ENCODE measurements around the gene ASPM. TPM values are rescaled to one million over a fixed set of nuclear protein-coding genes. Genes with fewer than 3 reads are reported as not detected.

Gene ASPM
- total and polyA plus RNA-seq, 9 of the 15 experiments (the other 6 are each of a cell fraction or from before 2014, with no cell fraction given): 22.7 to 84.4 (median 46.4) TPM

DNA sequence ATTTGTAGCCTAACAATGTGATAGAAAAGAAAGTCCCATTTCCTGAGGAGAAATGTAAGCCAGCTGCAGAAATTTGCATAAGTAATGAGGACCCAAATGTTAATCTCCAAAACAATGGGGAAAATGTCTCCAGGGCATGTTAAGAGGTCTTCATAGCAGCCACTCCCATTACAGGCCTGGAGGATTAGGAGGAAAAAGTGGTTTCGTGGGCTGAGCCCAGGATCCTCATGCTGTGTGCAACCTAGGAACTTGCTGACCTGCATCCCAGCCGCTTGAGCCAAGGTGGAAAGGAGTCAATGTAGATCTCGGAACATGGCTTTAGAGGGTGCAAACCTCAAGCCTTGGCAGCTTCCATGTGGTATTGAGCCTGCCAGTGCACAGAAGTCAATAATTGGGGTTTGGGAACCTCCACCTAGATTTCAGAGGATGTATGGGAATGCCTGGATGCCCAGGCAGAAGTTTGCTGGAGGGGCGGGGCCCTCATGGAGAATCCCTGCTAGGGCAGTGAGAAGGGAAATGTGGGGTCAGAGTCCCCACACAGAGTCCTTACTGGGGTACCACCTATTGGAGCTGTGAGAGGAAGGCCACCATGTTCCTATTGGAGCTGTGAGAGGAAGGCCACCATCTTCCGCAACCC is 65.2 kb downstream of the ASPM start:
- in situ Hi-C loops (cut with MboI) (no loop called here), intact Hi-C loops (cut with micrococcal nuclease) (no loop called here)
- Histone ChIP-seq H3K4me3 (no peak overlapping the region), H3K27me3 (ENCODE audit: control insufficient read depth in 2 of 2, insufficient read depth in 2 of 2, low read length in 2 of 2) (no peaks in the 10 kb centered on the region), H3K4me2 (ENCODE audit: insufficient read depth, low read length) (no peak overlapping the region), H3K79me2 (ENCODE audit: control insufficient read depth, insufficient read depth, low read length) (no peaks in the 10 kb centered on the region), H3K4me1 (replicated peaks in 1 of 2; ENCODE audit: control insufficient read depth in 2 of 2, insufficient read depth in 2 of 2, low read length in 2 of 2) (no peaks in the 10 kb centered on the region), H3K36me3 (ENCODE audit: control insufficient read depth, insufficient read depth, low read length) (peaks cover 41% of the 10 kb centered on the region), H3K27ac (ENCODE audit: extremely low read depth, low read depth, low read length) (no peak overlapping the region), H2AFZ (ENCODE audit: low read depth, low read length) (no peak overlapping the region), H3K9me3 (replicated peaks; ENCODE audit: control insufficient read depth, insufficient read depth, low read depth, low read length) (peaks cover 2% of the 10 kb centered on the region; the same call in 1 of the 2 replicates), H3K9ac (ENCODE audit: insufficient read depth in 1 of 2, low read depth in 2 of 2, low read length in 2 of 2) (no peak overlapping the region), H4K20me1 (replicated peaks; ENCODE audit: control insufficient read depth, insufficient read depth, low read length) (no peaks in the 10 kb centered on the region), H3K9me1 (ENCODE audit: control insufficient read depth, insufficient read depth, low read length) (no peaks in the 10 kb centered on the region)
- CTCF ChIA-PET (ENCODE audit: low intra/inter-chr PET ratio): no interaction called here
- 87% methylated on average over 4 of the region's 5 CpGs for WGBS (ENCODE audit: insufficient coverage, low coverage, missing lambda C conversion rate)
- ATAC-seq (no peak), DNase-seq (ENCODE audit: extremely low read depth in 1 of 4, low spot score in 3 of 4) (peak in 1 of 4 experiments; percentile 14), FAIRE-seq (no peak)
- 0 out of 2 replicates have a peak, but pooled peaks have one; percentile 53 for TF ChIP-seq TRIM28 (IDR thresholded peaks at IDR 0.05)
- peak; percentile 75; the same call in 1 of the 2 replicates for TF ChIP-seq CBX1 (IDR thresholded peaks at IDR 0.05; ENCODE audit: low read depth)
- peak in 1 of 2 experiments; percentile 86; a peak in 2 of 3 replicates for TF ChIP-seq CBX3 (IDR thresholded peaks at IDR 0.05; ENCODE audit: borderline replicate concordance in 1 of 2, low read length in 2 of 2)
- TF ChIP-seq, protein P1, sequence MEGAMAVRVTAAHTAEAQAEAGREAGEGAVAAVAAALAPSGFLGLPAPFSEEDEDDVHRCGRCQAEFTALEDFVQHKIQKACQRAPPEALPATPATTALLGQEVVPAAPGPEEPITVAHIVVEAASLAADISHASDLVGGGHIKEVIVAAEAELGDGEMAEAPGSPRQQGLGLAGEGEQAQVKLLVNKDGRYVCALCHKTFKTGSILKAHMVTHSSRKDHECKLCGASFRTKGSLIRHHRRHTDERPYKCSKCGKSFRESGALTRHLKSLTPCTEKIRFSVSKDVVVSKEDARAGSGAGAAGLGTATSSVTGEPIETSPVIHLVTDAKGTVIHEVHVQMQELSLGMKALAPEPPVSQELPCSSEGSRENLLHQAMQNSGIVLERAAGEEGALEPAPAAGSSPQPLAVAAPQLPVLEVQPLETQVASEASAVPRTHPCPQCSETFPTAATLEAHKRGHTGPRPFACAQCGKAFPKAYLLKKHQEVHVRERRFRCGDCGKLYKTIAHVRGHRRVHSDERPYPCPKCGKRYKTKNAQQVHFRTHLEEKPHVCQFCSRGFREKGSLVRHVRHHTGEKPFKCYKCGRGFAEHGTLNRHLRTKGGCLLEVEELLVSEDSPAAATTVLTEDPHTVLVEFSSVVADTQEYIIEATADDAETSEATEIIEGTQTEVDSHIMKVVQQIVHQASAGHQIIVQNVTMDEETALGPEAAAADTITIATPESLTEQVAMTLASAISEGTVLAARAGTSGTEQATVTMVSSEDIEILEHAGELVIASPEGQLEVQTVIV (CRISPR knock-in tag; IDR thresholded peaks at IDR 0.05; ENCODE audit: borderline replicate concordance): no peak
- TF ChIP-seq ZFP36 (IDR thresholded peaks at IDR 0.05; ENCODE audit: low read depth, low read length, partially characterized antibody): peak; percentile 72
- TF ChIP-seq CEBPZ (IDR thresholded peaks at IDR 0.05; ENCODE audit: borderline replicate concordance, low read depth, low read length): peak; percentile 51; the same call in 1 of the 2 replicates
- BruUV-seq (replicated peaks): no TSS peak
- POLR2A ChIA-PET: no interaction called here
